ENCODE results near the gene ZNF614. TPM values are rescaled to one million over a fixed set of nuclear protein-coding genes. Genes with fewer than 3 reads are reported as not detected.

Gene ZNF614
- polyA plus RNA-seq, 1 donor (not counting 4 experiments of a cell fraction or from before 2014, with no cell fraction given), result 5.9 TPM

- peak within 1 kb of the TSS; percentile 54 to 95 (median 73) for H3K4me3 ChIP-seq (ENCODE audit: control insufficient read depth in 2 of 3, extremely low read depth in 1 of 3, insufficient read depth in 2 of 3, low read depth in 1 of 3, low read length in 3 of 3)
- dilution Hi-C loops (cut with MboI; ENCODE audit: extremely low pct_ligation_motif_present, low sequenced_read_pairs), result no loop called here
- no peaks in the 10 kb centered on the region for H3K9me1 ChIP-seq (ENCODE audit: control insufficient read depth, extremely low read depth, insufficient read depth, low read length)
- no peaks in the 10 kb centered on the region for H3K9me3 ChIP-seq (ENCODE audit: control insufficient read depth, low read depth, low read length)
- FAIRE-seq (peak; percentile 53), DNase-seq (ENCODE audit: low read depth, low spot score) (peak; percentile 28)
- no peaks in the 10 kb centered on the region for H3K27me3 ChIP-seq (ENCODE audit: control insufficient read depth, extremely low read depth, insufficient read depth, low read length)
- peak within 1 kb of the TSS; percentile 92 for H3K9ac ChIP-seq (ENCODE audit: control insufficient read depth, extremely low read depth, insufficient read depth, low read length)
- H3K27ac ChIP-seq (ENCODE audit: control insufficient read depth, insufficient read depth, low read length), result peak within 1 kb of the TSS; percentile 93
- TF ChIP-seq CTCF (optimal IDR thresholded peaks at IDR 0.05 in 1 of 3, IDR thresholded peaks at IDR 0.05 in 1 of 3, conservative IDR thresholded peaks at IDR 0.05 in 1 of 3; ENCODE audit: extremely low read depth in 1 of 3, insufficient read depth in 2 of 3, low read length in 3 of 3), result peak in 1 of 3 experiments; percentile 24
- no peak for TF ChIP-seq EZH2 (IDR thresholded peaks at IDR 0.05; ENCODE audit: low read length)
- peak within 1 kb of the TSS; percentile 74 for H3K4me2 ChIP-seq (ENCODE audit: control insufficient read depth, extremely low read depth, insufficient read depth, low read depth, low read length)
- peaks cover 6% of the 10 kb centered on the region for H3K4me1 ChIP-seq (ENCODE audit: control insufficient read depth, extremely low read depth, insufficient read depth, low read length)
- no peaks in the 10 kb centered on the region for H4K20me1 ChIP-seq (ENCODE audit: control insufficient read depth, extremely low read depth, insufficient read depth, low read length)
- peaks cover 5 to 6% of the 10 kb centered on the region in 2 experiments for H3K36me3 ChIP-seq (ENCODE audit: control insufficient read depth in 2 of 2, extremely low read depth in 1 of 2, insufficient read depth in 2 of 2, low read length in 2 of 2)
- H3K79me2 ChIP-seq (ENCODE audit: control insufficient read depth, insufficient read depth, low read length), result peaks cover 2% of the 10 kb centered on the region
- peak within 1 kb of the TSS; percentile 100 for H2AFZ ChIP-seq (ENCODE audit: control insufficient read depth, low read length)
These were observed 20.6 kb upstream of the ZNF614 start, which contains the start of gene ZNF432 for GRCh38 chr19:52048555-52049501. TSS of gene ZNF432 (minus strand) at chr19:52048838. CDS start at chr19:52046868, 1,970 bp downstream.

GRCh38 chr19:52039169-52039568, 11.0 kb upstream of the ZNF614 start:
- H3K9me3 ChIP-seq (ENCODE audit: control insufficient read depth, low read depth, low read length), result peaks cover 14% of the 10 kb centered on the region
- H3K4me2 ChIP-seq (ENCODE audit: control insufficient read depth, extremely low read depth, insufficient read depth, low read depth, low read length), result no peak overlapping the region
- peaks cover 26 to 34% of the 10 kb centered on the region in 2 experiments for H3K36me3 ChIP-seq (ENCODE audit: control insufficient read depth in 2 of 2, extremely low read depth in 1 of 2, insufficient read depth in 2 of 2, low read length in 2 of 2)

More at GRCh38 chr19:52039169-52039568, 11.0 kb upstream of the ZNF614 start:
- no peaks in the 10 kb centered on the region for H3K27me3 ChIP-seq (ENCODE audit: control insufficient read depth, extremely low read depth, insufficient read depth, low read length)
- H3K79me2 ChIP-seq (ENCODE audit: control insufficient read depth, insufficient read depth, low read length), result no peaks in the 10 kb centered on the region
- no peaks in the 10 kb centered on the region for H3K9me1 ChIP-seq (ENCODE audit: control insufficient read depth, extremely low read depth, insufficient read depth, low read length)
- no peaks in the 10 kb centered on the region for H3K4me1 ChIP-seq (ENCODE audit: control insufficient read depth, extremely low read depth, insufficient read depth, low read length)
- no peaks in the 10 kb centered on the region for H4K20me1 ChIP-seq (ENCODE audit: control insufficient read depth, extremely low read depth, insufficient read depth, low read length)
- H3K4me3 ChIP-seq (ENCODE audit: control insufficient read depth in 2 of 3, extremely low read depth in 1 of 3, insufficient read depth in 2 of 3, low read depth in 1 of 3, low read length in 3 of 3), result no peak overlapping the region
- H3K27ac ChIP-seq (ENCODE audit: control insufficient read depth, insufficient read depth, low read length), result no peak overlapping the region
- DNase-seq (ENCODE audit: low read depth, low spot score) (no peak), FAIRE-seq (no peak)
- H2AFZ ChIP-seq (ENCODE audit: control insufficient read depth, low read length), result no peak overlapping the region
- dilution Hi-C loops (cut with MboI; ENCODE audit: extremely low pct_ligation_motif_present, low sequenced_read_pairs), result no loop called here
- H3K9ac ChIP-seq (ENCODE audit: control insufficient read depth, extremely low read depth, insufficient read depth, low read length), result no peak overlapping the region
- TF ChIP-seq EZH2 (IDR thresholded peaks at IDR 0.05; ENCODE audit: low read length) (no peak), CTCF (optimal IDR thresholded peaks at IDR 0.05 in 1 of 3, IDR thresholded peaks at IDR 0.05 in 1 of 3, conservative IDR thresholded peaks at IDR 0.05 in 1 of 3; ENCODE audit: extremely low read depth in 1 of 3, insufficient read depth in 2 of 3, low read length in 3 of 3) (no peak)

All from keratinocyte (primary cell).